A549 (cell line): ENCODE measurements around the gene SSTR3. TPM values are rescaled to one million over a fixed set of nuclear protein-coding genes. Genes with fewer than 3 reads are reported as not detected.

Source experiments
- ATAC-seq, 2 experiments: fragments of 200-7000 bp in 1 of 2; fragments of >200 bp in 1 of 2; cut with Nextera tagmentation in 1 of 2; cut with Tn5 transposase in 1 of 2; 3 replicates each; pipeline versions ENCODE4 v1.8.0 to v1.9.1; 2018 to 2020; ENCODE audit warnings: mild to moderate bottlenecking in 1 of 2, moderate library complexity in 1 of 2
- CTCF ChIA-PET: fragments of 300-600 bp; sonication (Branson Sonifier 250); formaldehyde crosslinking; extraction: SDS; loops from one replicate; lab custom pipeline; 2021; ENCODE audit warnings: antibody characterized with exemption, inconsistent platforms; lab: Yijun Ruan, JAX
- POLR2A ChIA-PET: fragments of 350-600 bp; formaldehyde crosslinking; extraction: SDS; loops from one replicate; lab custom pipeline; 2021; ENCODE audit warnings: antibody characterized with exemption, inconsistent platforms; lab: Yijun Ruan, JAX
- DNase-seq, 2 experiments: peaks; one replicate each; pipeline versions ENCODE4 v3.0.0 to v3.0.0-alpha.2; 2011 to 2016; ENCODE audit warnings: low read depth in 1 of 2, low spot score in 1 of 2
- FAIRE-seq: peaks from 2 replicates; lab custom pipeline; 2011; peaks lifted over from hg19 to GRCh38; lab: Jason Lieb, UNC
- H3K27ac ChIP-seq, 2 experiments: fragments of >200 bp; sonication (Bioruptor Twin); formaldehyde crosslinking; 3 replicates each; pipeline ENCODE4 v1.5.1; 2016 to 2017
- H3K4me1 ChIP-seq: fragments of >200 bp; sonication (Bioruptor Twin); formaldehyde crosslinking; 3 replicates; pipeline ENCODE4 v1.6.1; 2016
- H3K4me2 ChIP-seq: fragments of >200 bp; sonication (Bioruptor Twin); formaldehyde crosslinking; 3 replicates; pipeline ENCODE4 v1.6.1; 2016
- H3K4me3 ChIP-seq: fragments of >200 bp; sonication (Bioruptor Twin); formaldehyde crosslinking; 3 replicates; pipeline ENCODE4 v1.5.1; 2016
- H3K9me3 ChIP-seq: fragments of >200 bp; sonication (Bioruptor Twin); formaldehyde crosslinking; 3 replicates; pipeline ENCODE4 v1.6.1; 2016
- CBX8 ChIP-seq: fragments of 200-600 bp; sonication (generic); IDR thresholded peaks from 2 replicates; pipeline ENCODE4 v1.6.1; 2016
- CHD2 ChIP-seq: fragments of 150-350 bp; IDR thresholded peaks from 2 replicates; pipeline ENCODE4 v1.6.1; 2014; ENCODE audit warnings: low read length; ENCODE audit not compliant: partially characterized antibody
- CHD4 ChIP-seq: fragments of 200-600 bp; sonication (generic); IDR thresholded peaks from 2 replicates; pipeline ENCODE4 v1.6.1; 2016; ENCODE audit warnings: antibody characterized with exemption, mild to moderate bottlenecking, borderline replicate concordance
- CTCF ChIP-seq: fragments of >200 bp; sonication (Bioruptor Twin); formaldehyde crosslinking; IDR thresholded peaks from 3 replicates; pipeline ENCODE4 v1.5.1; 2016
- FOXS1 ChIP-seq: fragments of 250-450 bp; sonication (Bioruptor Pico); IDR thresholded peaks from 2 replicates; pipeline ENCODE4 v1.5.0; 2020; ENCODE audit warnings: mild to moderate bottlenecking, moderate library complexity
- HMGXB4 ChIP-seq: fragments of 250-450 bp; sonication (Bioruptor Pico); IDR thresholded peaks from 2 replicates; pipeline ENCODE4 v1.5.0; 2021; ENCODE audit warnings: mild to moderate bottlenecking, moderate library complexity, borderline replicate concordance
- HOXB5 ChIP-seq: fragments of 250-450 bp; sonication (Bioruptor Pico); IDR thresholded peaks from 2 replicates; pipeline ENCODE4 v1.5.0; 2020; ENCODE audit warnings: mild to moderate bottlenecking, moderate library complexity
- JUN ChIP-seq, 2 experiments: fragments of >200 bp; sonication (Bioruptor Twin); formaldehyde crosslinking; IDR thresholded peaks; 2 replicates in 1 of 2; 3 replicates in 1 of 2; pipeline ENCODE4 v1.6.1; 2016 to 2017
- MAFK ChIP-seq: fragments of 450-650 bp; IDR thresholded peaks from 2 replicates; pipeline ENCODE4 v1.6.1; 2014; ENCODE audit not compliant: partially characterized antibody
- PBX3 ChIP-seq: IDR thresholded peaks from 2 replicates; pipeline ENCODE4 v1.6.1; 2012
- RFX5 ChIP-seq: fragments of 450-650 bp; IDR thresholded peaks from 2 replicates; pipeline ENCODE4 v1.7.1; 2014; ENCODE audit warnings: antibody characterized with exemption, mild to moderate bottlenecking, moderate library complexity
- SMC3 ChIP-seq: fragments of >200 bp; sonication (Bioruptor Twin); formaldehyde crosslinking; IDR thresholded peaks from 3 replicates; pipeline ENCODE4 v1.6.1; 2018; ENCODE audit warnings: inconsistent platforms
- USF2 ChIP-seq: fragments of 450-650 bp; IDR thresholded peaks from 2 replicates; pipeline ENCODE4 v1.6.1; 2014; ENCODE audit warnings: antibody characterized with exemption
- ZNF302 ChIP-seq: fragments of 250-450 bp; sonication (Bioruptor Pico); IDR thresholded peaks from 2 replicates; pipeline ENCODE4 v1.9.0; 2021; ENCODE audit warnings: inconsistent platforms, mild to moderate bottlenecking, moderate library complexity
- WGBS: methylation state at CpG from one replicate; pipeline ENCODE4 v1.1.6; 2017; ENCODE audit errors: missing lambda C conversion rate; 5-methylcytosine and 5-hydroxymethylcytosine counted together
- polyA plus RNA-seq, 4 experiments: library from polyadenylated mRNA; depleted of rRNA in 3 of 4; stranded (reverse); fragments of >200 nt; fragmentation: RNase III in 1 of 4; extraction: RNeasy Plus Mini Kit Qiagen cat#74134 plus additional on column Dnase treatment in 1 of 4; gene quantifications; 2 replicates in 3 of 4; 3 replicates in 1 of 4; pipeline ENCODE4 v1.2.3, GENCODE V29; 2011 to 2017

SSTR3 gene
- polyA plus RNA-seq, 2 of the 4 experiments (the other 2 are of a cell fraction), result not detected

GRCh38 chr22:37186997-37187522 is 25.2 kb downstream of the SSTR3 start (continued):
- TF ChIP-seq RFX5 (no peak), CBX8 (no peak), HMGXB4 (CRISPR knock-in tag) (no peak), USF2 (no peak), FOXS1 (CRISPR knock-in tag) (no peak)

GRCh38 chr22:37186228-37186996 is 25.9 kb downstream of the SSTR3 start:
- no peak for FAIRE-seq
- 27% methylated on average over 9 of the region's 9 CpGs for WGBS
- H3K4me3 ChIP-seq, result peak overlapping the region; percentile 60

GRCh38 chr22:37185646-37186227 is 26.5 kb downstream of the SSTR3 start:
- FAIRE-seq (no peak), ATAC-seq (no peak), DNase-seq (no peak)
- Histone ChIP-seq H3K9me3 (no peaks in the 10 kb centered on the region), H3K27ac (peak overlapping the region in 1 of 2 experiments; percentile 99; a peak in 4 of 6 replicates), H3K4me3 (no peak overlapping the region), H3K4me1 (peaks cover 68% of the 10 kb centered on the region), H3K4me2 (peak overlapping the region; percentile 96; the same call in 2 of the 3 replicates)
- 77% methylated on average over 13 of the region's 13 CpGs for WGBS
- ChIA-PET CTCF (interaction anchor here (1.7 to 3.2 kb wide), 2 partner anchors 12 to 20 kb away, joined by 5 to 18 read pairs; no protein-coding TSS in a partner anchor), POLR2A (interaction anchor here (0.8 kb wide), 1 partner anchor 12 kb away, joined by 3 read pairs; no protein-coding TSS in a partner anchor)
- TF ChIP-seq SMC3, result no peak
- TF ChIP-seq JUN (IDR thresholded peaks at IDR 0.05), result 0 out of 5 replicates have a peak, but pooled peaks of 1 of the 2 experiments have one; percentile 23
- TF ChIP-seq HMGXB4 (CRISPR knock-in tag), result no peak

More at GRCh38 chr22:37186228-37186996, 25.9 kb downstream of the SSTR3 start:
- TF ChIP-seq CHD4 (no peak), MAFK (no peak), ZNF302 (CRISPR knock-in tag) (no peak), HOXB5 (CRISPR knock-in tag) (no peak), CHD2 (no peak), CTCF (no peak), PBX3 (peak; percentile 97)
- Histone ChIP-seq H3K9me3 (no peaks in the 10 kb centered on the region), H3K4me1 (peaks cover 69% of the 10 kb centered on the region), H3K27ac (peak overlapping the region; percentile 99 to 100), H3K4me2 (peak overlapping the region; percentile 96)
- ChIA-PET POLR2A (interaction anchor here (0.8 to 2.0 kb wide), 2 partner anchors 11 to 13 kb away, joined by 3 to 9 read pairs; no protein-coding TSS in a partner anchor), CTCF (interaction anchor here (0.9 to 3.2 kb wide), 4 partner anchors 8 to 20 kb away, joined by 3 to 18 read pairs (median 12); no protein-coding TSS in a partner anchor)
- DNase-seq (peak; percentile 78 to 94), ATAC-seq (peak; percentile 57 to 82; a peak in 4 of 6 replicates)
